Skeletal muscle tissue (tissue), 4 donors: Measurements from ENCODE around the gene COMT. TPM values are rescaled to one million over a fixed set of nuclear protein-coding genes. Genes with fewer than 3 reads are reported as not detected.
"Not testable (repeated sequence)": the region's sequence is repeated elsewhere in the genome, so short reads cannot be mapped to it uniquely, and the experiment has no call there.

Experiments used
- H3K27ac ChIP-seq: one replicate; pipeline ENCODE4 v1.7.0; 2013; ENCODE audit warnings: mild to moderate bottlenecking, low read depth, low read length, inconsistent platforms
- H3K27me3 ChIP-seq, 3 donors: one replicate each; pipeline ENCODE4 v1.7.0; 2013; ENCODE audit warnings: low read length in 3 of 3; ENCODE audit not compliant: control insufficient read depth in 3 of 3, insufficient read depth in 3 of 3
- H3K36me3 ChIP-seq, 3 donors: one replicate each; pipeline ENCODE4 v1.7.0; 2013; ENCODE audit warnings: low read length in 3 of 3; ENCODE audit not compliant: control insufficient read depth in 3 of 3, insufficient read depth in 3 of 3
- H3K4me1 ChIP-seq, 3 donors: one replicate each; pipeline ENCODE4 v1.7.0; 2013; ENCODE audit warnings: low read length in 3 of 3, mild to moderate bottlenecking in 3 of 3; ENCODE audit not compliant: control insufficient read depth in 3 of 3, insufficient read depth in 3 of 3
- H3K4me3 ChIP-seq, 3 donors: one replicate each; pipeline ENCODE4 v1.7.0; 2013; ENCODE audit warnings: low read length in 3 of 3
- H3K9ac ChIP-seq, 3 donors: one replicate each; pipeline ENCODE4 v1.7.0; 2013; ENCODE audit warnings: low read length in 3 of 3, mild to moderate bottlenecking in 3 of 3, moderate library complexity in 2 of 3, low read depth in 1 of 3
- H3K9me3 ChIP-seq, 3 donors: one replicate each; pipeline ENCODE4 v1.7.0; 2013; ENCODE audit warnings: low read length in 3 of 3; ENCODE audit not compliant: control insufficient read depth in 3 of 3
- total RNA-seq: library from RNA; depleted of rRNA; stranded (reverse); fragments of >200 nt; gene quantifications from one replicate; pipeline ENCODE4 v1.2.3, GENCODE V29; 2014
- donor health status: Osteomylitis.

Gene COMT
- total RNA-seq, 1 donor from 2014 or later = 25.6 TPM

GRCh38 chr22:19900707-19901436 is 40.7 kb upstream of the COMT start:
- H3K4me3 ChIP-seq = no peak overlapping the region
- H3K36me3 ChIP-seq = peaks cover 18 to 29% (median 22%) of the 10 kb centered on the region in 3 donors
- peaks cover 0 to 7% (median 3%) of the 10 kb centered on the region in 3 donors for H3K4me1 ChIP-seq
- H3K27ac ChIP-seq = no peak overlapping the region
- no peaks in the 10 kb centered on the region for H3K9me3 ChIP-seq
- H3K9ac ChIP-seq = no peak overlapping the region
- no peaks in the 10 kb centered on the region for H3K27me3 ChIP-seq

GRCh38 chr22:19901577-19902244 is 39.9 kb upstream of the COMT start:
- no peak overlapping the region for H3K4me3 ChIP-seq
- no peaks in the 10 kb centered on the region for H3K27me3 ChIP-seq
- no peaks in the 10 kb centered on the region for H3K9me3 ChIP-seq
- no peak overlapping the region for H3K27ac ChIP-seq
- H3K4me1 ChIP-seq = peaks cover 0 to 7% (median 3%) of the 10 kb centered on the region in 3 donors
- H3K9ac ChIP-seq = no peak overlapping the region
- peaks cover 16 to 25% (median 21%) of the 10 kb centered on the region in 3 donors for H3K36me3 ChIP-seq

- Histone ChIP-seq H3K36me3 (peaks cover 13 to 21% (median 20%) of the 10 kb centered on the region in 3 donors), H3K9ac (no peak overlapping the region), H3K4me3 (no peak overlapping the region), H3K9me3 (no peaks in the 10 kb centered on the region), H3K27ac (no peak overlapping the region), H3K27me3 (no peaks in the 10 kb centered on the region), H3K4me1 (peaks cover 0 to 7% (median 3%) of the 10 kb centered on the region in 3 donors)
These were observed 39.3 kb upstream of the COMT start for GRCh38 chr22:19902245-19902715.

GRCh38 chr22:19903031-19903430 is 38.5 kb upstream of the COMT start:
- peaks cover 9 to 16% (median 12%) of the 10 kb centered on the region in 3 donors for H3K36me3 ChIP-seq
- no peak overlapping the region for H3K27ac ChIP-seq
- H3K4me3 ChIP-seq = no peak overlapping the region
- H3K9me3 ChIP-seq = no peaks in the 10 kb centered on the region
- H3K9ac ChIP-seq = no peak overlapping the region
- H3K27me3 ChIP-seq = no peaks in the 10 kb centered on the region
- H3K4me1 ChIP-seq = peaks cover 0 to 7% (median 3%) of the 10 kb centered on the region in 3 donors

GRCh38 chr22:19903513-19903912 is 38.1 kb upstream of the COMT start:
- H3K4me1 ChIP-seq = peaks cover 0 to 7% (median 3%) of the 10 kb centered on the region in 3 donors
- no peak overlapping the region for H3K4me3 ChIP-seq
- no peaks in the 10 kb centered on the region for H3K9me3 ChIP-seq
- H3K27me3 ChIP-seq = no peaks in the 10 kb centered on the region
- H3K36me3 ChIP-seq = peaks cover 9 to 14% (median 10%) of the 10 kb centered on the region in 3 donors
- no peak overlapping the region for H3K9ac ChIP-seq
- no peak overlapping the region for H3K27ac ChIP-seq

- no peak overlapping the region for H3K4me3 ChIP-seq
These were observed 37.3 kb upstream of the COMT start for GRCh38 chr22:19904174-19904856.

GRCh38 chr22:19904935-19905334 is 36.6 kb upstream of the COMT start:
- Histone ChIP-seq H3K27ac (no peak overlapping the region), H3K4me1 (peaks cover 0 to 13% (median 6%) of the 10 kb centered on the region in 3 donors), H3K4me3 (no peak overlapping the region), H3K9ac (no peak overlapping the region), H3K9me3 (no peaks in the 10 kb centered on the region), H3K36me3 (peaks cover 4 to 9% (median 8%) of the 10 kb centered on the region in 3 donors), H3K27me3 (no peaks in the 10 kb centered on the region)

More at GRCh38 chr22:19904174-19904856, 37.3 kb upstream of the COMT start:
- H3K27ac ChIP-seq = no peak overlapping the region
- H3K4me1 ChIP-seq = peaks cover 0 to 7% (median 3%) of the 10 kb centered on the region in 3 donors
- H3K9me3 ChIP-seq = no peaks in the 10 kb centered on the region
- H3K36me3 ChIP-seq = peaks cover 4 to 10% (median 8%) of the 10 kb centered on the region in 3 donors
- H3K9ac ChIP-seq = no peak overlapping the region
- no peaks in the 10 kb centered on the region for H3K27me3 ChIP-seq

- Histone ChIP-seq H3K36me3 (peaks cover 4 to 8% (median 6%) of the 10 kb centered on the region in 3 donors), H3K4me1 (peaks cover 0 to 13% (median 6%) of the 10 kb centered on the region in 3 donors), H3K27me3 (no peaks in the 10 kb centered on the region), H3K4me3 (no peak overlapping the region), H3K9ac (no peak overlapping the region), H3K9me3 (no peaks in the 10 kb centered on the region), H3K27ac (no peak overlapping the region)
These were observed 36.0 kb upstream of the COMT start for GRCh38 chr22:19905347-19906276.

GRCh38 chr22:19906864-19907263 is 34.7 kb upstream of the COMT start:
- H3K9me3 ChIP-seq, H3K36me3 ChIP-seq, H3K4me3 ChIP-seq, H3K27me3 ChIP-seq, H3K9ac ChIP-seq, H3K27ac ChIP-seq: not testable (repeated sequence)
- peaks cover 0 to 13% (median 6%) of the 10 kb centered on the region in 3 donors for H3K4me1 ChIP-seq
